Gastrocnemius medialis (tissue), 4 donors: ENCODE results near the gene ACADL. TPM values are rescaled to one million over a fixed set of nuclear protein-coding genes. Genes with fewer than 3 reads are reported as not detected.
"Not testable (repeated sequence)": the region's sequence is repeated elsewhere in the genome, so short reads cannot be mapped to it uniquely, and the experiment has no call there.

Experiments
- ATAC-seq, 2 donors: fragments of 150-250 bp; one replicate each; pipeline ENCODE4 v1.9.1; 2016
- DNase-seq, 2 donors: peaks; one replicate each; pipeline ENCODE4 v3.0.0-alpha.2; 2019
- H3K27ac ChIP-seq, 4 donors: fragments of 200-600 bp; sonication (generic); 1 replicate in 1 of 4; 2 replicates in 3 of 4; pipeline ENCODE4 v1.5.1; 2016 to 2018; ENCODE audit warnings: mild to moderate bottlenecking in 2 of 4, moderate library complexity in 1 of 4
- H3K27me3 ChIP-seq, 3 donors: fragments of 200-600 bp; sonication (generic) in 2 of 3; 1 replicate in 1 of 3; 2 replicates in 2 of 3; pipeline versions ENCODE4 v1.5.1 to v1.6.0; 2016 to 2019; ENCODE audit warnings: mild to moderate bottlenecking in 1 of 3, moderate library complexity in 1 of 3
- H3K36me3 ChIP-seq, 2 donors: fragments of 200-600 bp; sonication (generic) in 1 of 2; one replicate each; pipeline ENCODE4 v1.5.1; 2017 to 2018
- H3K4me1 ChIP-seq, 2 donors: fragments of 200-600 bp; sonication (generic) in 1 of 2; one replicate each; pipeline ENCODE4 v1.5.1; 2016 to 2017; ENCODE audit warnings: mild to moderate bottlenecking in 2 of 2
- H3K4me3 ChIP-seq, 4 donors: fragments of 200-600 bp; sonication (generic) in 3 of 4; 1 replicate in 1 of 4; 2 replicates in 3 of 4; pipeline ENCODE4 v1.5.1; 2016 to 2019; ENCODE audit warnings: mild to moderate bottlenecking in 2 of 4
- H3K9me3 ChIP-seq, 3 donors: fragments of 200-600 bp; sonication (generic) in 2 of 3; 1 replicate in 1 of 3; 2 replicates in 2 of 3; pipeline ENCODE4 v1.5.1; 2016 to 2019
- POLR2A ChIP-seq, 2 donors: fragments of 450-650 bp; IDR thresholded peaks; one replicate each; pipeline ENCODE4 v1.6.1; 2017; ENCODE audit warnings: antibody characterized with exemption in 2 of 2, mild to moderate bottlenecking in 2 of 2, moderate library complexity in 2 of 2
- in situ Hi-C, 4 donors: fragments of 200-750 bp; cut with MboI; loops; one replicate each; pipeline versions ENCODE4 v1.15.0 to v1.8.0; 2017; ENCODE audit warnings: low sequenced_read_pairs in 4 of 4
- intact Hi-C: fragments of 100-400 bp; cut with DNase I; formaldehyde crosslinking; loops from one replicate; pipeline ENCODE4 v1.15.1; 2023; ENCODE audit warnings: low total_unique reads
- total RNA-seq, 4 donors: library from RNA; depleted of rRNA; stranded (reverse); fragments of >200 nt; gene quantifications; one replicate each; pipeline versions ENCODE4 v1.1.0 to v1.2.3, GENCODE V29; 2016
- TF ChIP-seq, protein P1 (sequence below), 5 experiments: fragments of 450-650 bp in 3 of 5; fragments of 200-600 bp in 2 of 5; sonication (generic) in 2 of 5; IDR thresholded peaks in 4 of 5; conservative IDR thresholded peaks in 1 of 5; 1 replicate in 4 of 5; 2 replicates in 1 of 5; pipeline ENCODE4 v1.5.1; 2016 to 2019; ENCODE audit warnings: antibody characterized with exemption in 5 of 5, mild to moderate bottlenecking in 3 of 5, moderate library complexity in 3 of 5

Gene ACADL
- total RNA-seq, 4 donors from 2014 or later: 1.6 to 8.2 (median 5.3) TPM

DNA sequence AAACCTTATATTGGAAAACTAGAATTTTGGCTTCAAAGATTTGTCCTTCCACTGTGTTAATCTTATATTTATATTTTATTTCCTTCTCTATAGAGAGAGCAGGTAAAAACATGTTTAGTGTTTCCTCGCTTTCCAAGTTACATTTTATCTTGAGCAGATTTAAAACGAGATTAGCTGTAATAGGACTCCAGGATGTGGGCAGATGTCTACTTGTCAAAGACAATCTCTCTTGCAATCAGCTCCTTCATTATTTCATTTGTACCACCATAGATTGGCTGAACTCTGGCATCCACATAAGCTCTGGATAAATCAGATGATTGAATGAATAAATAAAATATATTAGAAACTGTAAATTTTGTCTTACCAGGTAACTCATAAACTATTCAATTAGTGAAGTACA lies 36.5 kb downstream of the ACADL start:
- no peak overlapping the region for H3K4me3 ChIP-seq
- DNase-seq (no peak), ATAC-seq (no peak)
- H3K27ac ChIP-seq: no peak overlapping the region
- H3K36me3 ChIP-seq: no peaks in the 10 kb centered on the region
- in situ Hi-C loops (no loop called here), intact Hi-C loops (no loop called here)
- no peaks in the 10 kb centered on the region for H3K4me1 ChIP-seq
- peaks cover 0 to 7% (median 0%) of the 10 kb centered on the region in 3 donors for H3K9me3 ChIP-seq
- no peaks in the 10 kb centered on the region for H3K27me3 ChIP-seq
- TF ChIP-seq, protein P1, sequence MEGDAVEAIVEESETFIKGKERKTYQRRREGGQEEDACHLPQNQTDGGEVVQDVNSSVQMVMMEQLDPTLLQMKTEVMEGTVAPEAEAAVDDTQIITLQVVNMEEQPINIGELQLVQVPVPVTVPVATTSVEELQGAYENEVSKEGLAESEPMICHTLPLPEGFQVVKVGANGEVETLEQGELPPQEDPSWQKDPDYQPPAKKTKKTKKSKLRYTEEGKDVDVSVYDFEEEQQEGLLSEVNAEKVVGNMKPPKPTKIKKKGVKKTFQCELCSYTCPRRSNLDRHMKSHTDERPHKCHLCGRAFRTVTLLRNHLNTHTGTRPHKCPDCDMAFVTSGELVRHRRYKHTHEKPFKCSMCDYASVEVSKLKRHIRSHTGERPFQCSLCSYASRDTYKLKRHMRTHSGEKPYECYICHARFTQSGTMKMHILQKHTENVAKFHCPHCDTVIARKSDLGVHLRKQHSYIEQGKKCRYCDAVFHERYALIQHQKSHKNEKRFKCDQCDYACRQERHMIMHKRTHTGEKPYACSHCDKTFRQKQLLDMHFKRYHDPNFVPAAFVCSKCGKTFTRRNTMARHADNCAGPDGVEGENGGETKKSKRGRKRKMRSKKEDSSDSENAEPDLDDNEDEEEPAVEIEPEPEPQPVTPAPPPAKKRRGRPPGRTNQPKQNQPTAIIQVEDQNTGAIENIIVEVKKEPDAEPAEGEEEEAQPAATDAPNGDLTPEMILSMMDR (IDR thresholded peaks at IDR 0.05 in 4 of 5, conservative IDR thresholded peaks at IDR 0.05 in 1 of 5): no peak
- TF ChIP-seq POLR2A (IDR thresholded peaks at IDR 0.05): no peak

DNA sequence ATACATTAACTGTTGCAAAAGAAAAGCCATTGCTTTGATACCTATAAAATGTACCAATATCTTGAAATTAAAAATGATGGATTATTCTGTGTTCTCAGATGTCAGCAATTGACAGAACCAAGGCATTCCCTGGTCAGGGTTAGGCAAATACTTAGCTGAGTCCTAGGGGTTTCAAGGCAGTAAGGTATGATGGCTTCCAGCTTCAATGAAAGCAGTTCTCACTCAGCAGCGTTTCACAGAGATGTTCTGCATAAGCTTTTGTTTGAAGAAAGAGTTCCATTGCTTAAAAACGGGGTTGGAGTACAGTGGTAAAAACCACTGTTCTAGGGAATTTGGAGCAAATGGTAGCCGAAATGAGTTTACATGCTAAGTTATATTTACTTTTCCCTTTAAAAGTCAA lies 37.1 kb downstream of the ACADL start:
- no peak for ATAC-seq
- no peaks in the 10 kb centered on the region for H3K36me3 ChIP-seq
- intact Hi-C loops: no loop called here
- DNase-seq: no peak
- TF ChIP-seq, protein P1 (IDR thresholded peaks at IDR 0.05 in 4 of 5, conservative IDR thresholded peaks at IDR 0.05 in 1 of 5): no peak
- no peak for TF ChIP-seq POLR2A (IDR thresholded peaks at IDR 0.05)
- H3K27ac ChIP-seq: no peak overlapping the region
- H3K9me3 ChIP-seq: peaks cover 0 to 7% (median 0%) of the 10 kb centered on the region in 3 donors
- in situ Hi-C loops: no loop called here
- H3K4me1 ChIP-seq: no peaks in the 10 kb centered on the region
- no peak overlapping the region for H3K4me3 ChIP-seq
- H3K27me3 ChIP-seq: no peaks in the 10 kb centered on the region

DNA sequence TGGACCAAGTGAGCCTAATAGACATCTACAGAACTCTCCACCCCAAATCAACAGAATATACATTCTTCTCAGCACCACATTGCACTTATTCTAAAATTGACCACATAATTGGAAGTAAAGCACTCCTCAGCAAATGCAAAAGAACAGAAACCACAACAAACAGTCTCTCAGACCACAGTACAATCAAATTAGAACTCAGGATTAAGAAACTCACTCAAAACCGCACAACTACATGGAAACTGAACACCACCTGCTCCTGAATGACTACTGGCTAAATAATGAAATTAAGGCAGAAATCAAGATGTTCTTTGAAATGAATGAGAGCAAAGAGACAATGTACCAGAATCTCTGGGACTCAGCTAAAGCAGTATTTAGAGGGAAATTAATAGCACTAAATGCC lies 41.3 kb downstream of the ACADL start:
- H3K9me3 ChIP-seq, H3K4me3 ChIP-seq, H3K27me3 ChIP-seq, H3K4me1 ChIP-seq, H3K36me3 ChIP-seq, ATAC-seq, intact Hi-C loops, in situ Hi-C loops, DNase-seq, H3K27ac ChIP-seq: not testable (repeated sequence)

DNA sequence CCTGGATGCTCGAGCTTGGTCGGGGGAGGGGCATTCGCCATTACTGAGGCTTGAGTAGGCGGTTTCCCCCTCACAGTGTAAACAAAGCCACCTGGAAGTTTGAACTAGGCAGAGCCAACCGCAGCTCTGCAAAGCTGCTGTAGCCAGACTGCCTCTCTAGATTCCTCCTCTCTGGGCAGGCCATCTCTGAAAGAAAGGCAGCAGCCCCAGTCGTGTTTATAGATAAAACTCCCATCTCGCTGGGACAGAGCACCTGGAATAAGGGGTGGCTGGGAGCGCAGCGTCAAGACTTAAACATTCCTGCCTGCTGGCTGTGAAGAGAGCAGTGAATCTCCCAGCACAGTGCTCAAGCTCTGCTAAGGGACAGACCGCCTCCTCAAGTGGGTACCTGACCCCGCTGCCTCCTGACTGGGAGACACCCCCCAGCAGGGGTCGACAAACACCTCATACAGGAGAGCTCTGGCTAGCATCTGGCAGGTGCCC lies 43.6 kb downstream of the ACADL start:
- ATAC-seq, H3K4me1 ChIP-seq, in situ Hi-C loops: not testable (repeated sequence)

DNA sequence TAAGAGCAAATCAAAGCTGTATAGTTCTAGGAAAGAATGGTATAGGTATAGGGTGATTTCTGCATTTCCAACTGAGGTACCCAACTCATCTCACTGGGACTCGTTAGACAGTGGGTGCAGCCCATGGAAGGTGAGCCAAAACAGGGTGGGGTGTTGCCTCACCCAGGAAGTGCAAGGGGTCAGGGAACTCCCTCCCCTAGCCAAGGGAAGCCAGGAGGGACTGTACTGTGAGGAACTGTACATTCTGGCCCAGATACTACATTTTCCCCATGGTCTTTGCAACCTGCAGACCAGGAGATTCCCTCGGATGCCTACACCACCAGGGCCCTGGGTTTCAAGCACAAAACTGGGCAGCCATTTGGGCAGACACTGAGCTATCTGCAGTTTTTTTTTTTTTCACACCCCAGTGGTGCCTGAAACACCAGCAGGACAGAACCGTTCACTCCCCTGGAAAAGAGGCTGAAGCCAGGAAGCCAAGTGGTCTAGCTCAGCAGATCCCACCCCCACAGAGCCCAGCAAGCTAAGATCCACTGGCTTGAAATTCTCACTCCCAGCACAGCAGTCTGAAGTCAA lies 44.1 kb downstream of the ACADL start:
- ATAC-seq, in situ Hi-C loops, DNase-seq, intact Hi-C loops, H3K4me1 ChIP-seq, H3K27me3 ChIP-seq, H3K4me3 ChIP-seq, H3K9me3 ChIP-seq, H3K36me3 ChIP-seq, H3K27ac ChIP-seq: not testable (repeated sequence)

More for the DNA sequence above, 43.6 kb downstream of the ACADL start:
- DNase-seq, H3K9me3 ChIP-seq, H3K27me3 ChIP-seq, H3K27ac ChIP-seq, H3K36me3 ChIP-seq, intact Hi-C loops, H3K4me3 ChIP-seq: not testable (repeated sequence)

DNA sequence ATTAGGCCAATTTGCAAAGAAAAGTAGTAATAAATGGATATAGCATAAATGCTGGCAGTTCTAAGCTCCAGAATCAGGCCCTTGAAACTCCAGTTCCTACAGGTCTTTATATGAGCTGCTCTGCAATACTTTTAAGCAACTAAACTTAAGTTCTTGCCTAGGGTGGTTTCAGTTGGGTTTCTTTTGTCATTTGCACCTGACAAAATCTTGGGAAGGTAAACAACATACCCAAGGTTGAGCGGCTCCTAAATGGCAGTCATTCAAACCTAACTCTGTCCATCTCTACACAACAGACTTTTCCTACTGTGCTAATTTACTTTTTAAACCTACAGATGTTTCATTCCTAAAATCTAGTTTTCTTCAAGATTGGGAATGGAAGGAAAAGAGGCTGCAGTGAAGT lies 44.8 kb downstream of the ACADL start:
- no peaks in the 10 kb centered on the region for H3K4me1 ChIP-seq
- H3K27me3 ChIP-seq: no peaks in the 10 kb centered on the region
- no peak overlapping the region for H3K27ac ChIP-seq
- H3K4me3 ChIP-seq: no peak overlapping the region
- TF ChIP-seq, protein P1 (IDR thresholded peaks at IDR 0.05 in 4 of 5, conservative IDR thresholded peaks at IDR 0.05 in 1 of 5): no peak
- no peak for TF ChIP-seq POLR2A (IDR thresholded peaks at IDR 0.05)
- H3K36me3 ChIP-seq: no peaks in the 10 kb centered on the region
- intact Hi-C loops: no loop called here
- DNase-seq (no peak), ATAC-seq (no peak)
- peaks cover 0 to 6% (median 0%) of the 10 kb centered on the region in 3 donors for H3K9me3 ChIP-seq
- in situ Hi-C loops: no loop called here
